RKO (cell line): ENCODE results near the gene EHBP1L1.

Experiments
- DNase-seq: peaks from one replicate; pipeline ENCODE4 v3.0.0-alpha.2; 2016; ENCODE audit warnings: low spot score

EHBP1L1 gene

GRCh38 chr11:65616575-65617001, 40.7 kb downstream of the EHBP1L1 start:
- DNase-seq: no peak

GRCh38 chr11:65617136-65617850, 41.4 kb downstream of the EHBP1L1 start:
- DNase-seq: no peak

- DNase-seq: no peak
These were observed 42.3 kb downstream of the EHBP1L1 start for GRCh38 chr11:65617990-65618751.

- no peak for DNase-seq
These were observed 42.9 kb downstream of the EHBP1L1 start for GRCh38 chr11:65618763-65619162.

- DNase-seq: no peak
These were observed 43.6 kb downstream of the EHBP1L1 start for GRCh38 chr11:65619281-65619928.

GRCh38 chr11:65620666-65621065, 44.8 kb downstream of the EHBP1L1 start:
- no peak for DNase-seq

- no peak for DNase-seq
These were observed 45.6 kb downstream of the EHBP1L1 start for GRCh38 chr11:65621460-65621859.

- DNase-seq: no peak
These were observed 46.2 kb downstream of the EHBP1L1 start for GRCh38 chr11:65622011-65622410.

GRCh38 chr11:65623177-65623576, 47.3 kb downstream of the EHBP1L1 start:
- DNase-seq: no peak

- DNase-seq: no peak
These were observed 48.2 kb downstream of the EHBP1L1 start for GRCh38 chr11:65623852-65624616.

- DNase-seq: no peak
These were observed 49.2 kb downstream of the EHBP1L1 start for GRCh38 chr11:65624931-65625627.

- DNase-seq: no peak
These were observed 49.9 kb downstream of the EHBP1L1 start for GRCh38 chr11:65625628-65626342.

- no peak for DNase-seq
These were observed 51.3 kb downstream of the EHBP1L1 start for GRCh38 chr11:65627202-65627601.

- no peak for DNase-seq
These were observed 53.7 kb downstream of the EHBP1L1 start for GRCh38 chr11:65629579-65629978.

- DNase-seq: no peak
These were observed 54.4 kb downstream of the EHBP1L1 start for GRCh38 chr11:65630215-65630614.

- DNase-seq: no peak
These were observed 57.7 kb downstream of the EHBP1L1 start for GRCh38 chr11:65633390-65634108.

- DNase-seq: no peak
These were observed 58.2 kb downstream of the EHBP1L1 start for GRCh38 chr11:65634109-65634436.

GRCh38 chr11:65634440-65634839, 58.6 kb downstream of the EHBP1L1 start:
- no peak for DNase-seq

GRCh38 chr11:65634905-65635731, 59.3 kb downstream of the EHBP1L1 start:
- no peak for DNase-seq
